Osteoblast (primary cell): ENCODE measurements around the gene CCDC33. TPM values are rescaled to one million over a fixed set of nuclear protein-coding genes. Genes with fewer than 3 reads are reported as not detected.

ENCODE experiments used
- DNase-seq: peaks from one replicate; pipeline ENCODE4 v3.0.0; 2011; ENCODE audit warnings: low spot score, mixed read lengths; ENCODE audit not compliant: insufficient read length; ENCODE audit errors: missing footprints
- H2AFZ ChIP-seq: 2 replicates; pipeline ENCODE4 v1.6.0; 2011; ENCODE audit warnings: mild to moderate bottlenecking, low read length
- H3K27ac ChIP-seq: 2 replicates; pipeline ENCODE4 v1.5.1; 2011; ENCODE audit warnings: mild to moderate bottlenecking, low read depth, low read length, moderate library complexity
- H3K27me3 ChIP-seq: 2 replicates; pipeline ENCODE4 v1.6.0; 2012; ENCODE audit warnings: mild to moderate bottlenecking, control low read depth, inconsistent platforms, low read length, moderate library complexity; ENCODE audit not compliant: insufficient read depth
- H3K36me3 ChIP-seq: 2 replicates; pipeline ENCODE4 v1.5.1; 2011; ENCODE audit warnings: mild to moderate bottlenecking, low read length, control low read depth, moderate library complexity; ENCODE audit not compliant: insufficient read depth
- H3K4me1 ChIP-seq: 2 replicates; pipeline ENCODE4 v1.5.1; 2011; ENCODE audit warnings: mild to moderate bottlenecking, low read length, control low read depth, moderate library complexity; ENCODE audit not compliant: insufficient read depth
- H3K4me2 ChIP-seq: 2 replicates; pipeline ENCODE4 v1.6.0; 2011; ENCODE audit warnings: mild to moderate bottlenecking, low read length; ENCODE audit not compliant: insufficient read depth
- H3K4me3 ChIP-seq: fragments of 200-600 bp; sonication (generic); 3 replicates; pipeline ENCODE4 v1.5.1; 2012; ENCODE audit warnings: mild to moderate bottlenecking, low read length, inconsistent platforms; ENCODE audit not compliant: insufficient read depth
- H3K79me2 ChIP-seq: 2 replicates; pipeline ENCODE4 v1.6.0; 2012; ENCODE audit warnings: mild to moderate bottlenecking, low read length, control low read depth, inconsistent platforms; ENCODE audit not compliant: insufficient read depth
- H3K9me3 ChIP-seq: 2 replicates; pipeline ENCODE4 v1.5.1; 2011; ENCODE audit warnings: low read depth, low read length, control low read depth
- H4K20me1 ChIP-seq: 2 replicates; pipeline ENCODE4 v1.6.0; 2012; ENCODE audit warnings: mild to moderate bottlenecking, low read length, control low read depth; ENCODE audit not compliant: insufficient read depth
- CTCF ChIP-seq: IDR thresholded peaks from 2 replicates; pipeline ENCODE4 v1.5.1; 2011; ENCODE audit warnings: mild to moderate bottlenecking, low read depth, low read length, moderate library complexity; ENCODE audit errors: extremely low read depth
- total RNA-seq: library from RNA; depleted of rRNA; stranded (reverse); fragments of >200 nt; gene quantifications from 2 replicates; pipeline ENCODE4 v1.2.3, GENCODE V29; 2012

The CCDC33 gene
- total RNA-seq, 1 donor, result not detected

GRCh38 chr15:74335396-74335795 is 99.3 kb downstream of the CCDC33 start:
- no peaks in the 10 kb centered on the region for H3K79me2 ChIP-seq
- no peaks in the 10 kb centered on the region for H4K20me1 ChIP-seq
- no peak for TF ChIP-seq CTCF
- peaks cover 16% of the 10 kb centered on the region for H3K4me1 ChIP-seq
- H3K4me2 ChIP-seq, result no peak overlapping the region
- H3K27ac ChIP-seq, result no peak overlapping the region
- H3K36me3 ChIP-seq, result no peaks in the 10 kb centered on the region
- no peak for DNase-seq
- peaks cover 5% of the 10 kb centered on the region for H3K27me3 ChIP-seq
- no peak overlapping the region for H3K4me3 ChIP-seq
- no peak overlapping the region for H2AFZ ChIP-seq
- H3K9me3 ChIP-seq, result no peaks in the 10 kb centered on the region

GRCh38 chr15:74336061-74337005 is 100.2 kb downstream of the CCDC33 start:
- Histone ChIP-seq H3K36me3 (no peaks in the 10 kb centered on the region), H3K27me3 (no peaks in the 10 kb centered on the region), H3K4me1 (peaks cover 16% of the 10 kb centered on the region), H3K4me2 (no peak overlapping the region), H3K4me3 (no peak overlapping the region), H4K20me1 (peaks cover 4% of the 10 kb centered on the region), H3K79me2 (no peaks in the 10 kb centered on the region), H3K27ac (peak overlapping the region; percentile 5), H2AFZ (no peak overlapping the region), H3K9me3 (no peaks in the 10 kb centered on the region)
- peak; percentile 93 for DNase-seq
- peak; percentile 7 for TF ChIP-seq CTCF

- no peak for DNase-seq
- H3K9me3 ChIP-seq, result no peaks in the 10 kb centered on the region
Measured at GRCh38 chr15:74337146-74337545, 101.0 kb downstream of the CCDC33 start.

More at GRCh38 chr15:74337146-74337545, 101.0 kb downstream of the CCDC33 start:
- Histone ChIP-seq H3K79me2 (no peaks in the 10 kb centered on the region), H3K4me2 (no peak overlapping the region), H3K4me1 (peaks cover 16% of the 10 kb centered on the region), H2AFZ (no peak overlapping the region), H3K27ac (peak overlapping the region; percentile 5), H3K36me3 (no peaks in the 10 kb centered on the region), H4K20me1 (peaks cover 4% of the 10 kb centered on the region), H3K27me3 (no peaks in the 10 kb centered on the region), H3K4me3 (no peak overlapping the region)
- TF ChIP-seq CTCF, result no peak
